Stimulated activated effector memory CD8-positive, alpha-beta T cell treated with anti-CD3 and anti-CD28 coated beads, Interleukin-12 subunit alpha, Interleukin-12 subunit beta, amount 100 ng/mL, for 72 hours (primary cell): ENCODE measurements around the gene ACER2.

Experiments used
- ATAC-seq: fragments of 150-1000 bp; cut with Tn5 transposase; 2 replicates; pipeline ENCODE4 v1.10.0; 2021
- DNase-seq, 2 donors: peaks; one replicate each; pipeline ENCODE4 v3.0.0; 2021 to 2022; ENCODE audit warnings: low spot score in 2 of 2
- H3K27ac Mint-ChIP-seq: one replicate; pipeline ENCODE4 v1.8.0; 2022; ENCODE audit warnings: mild to moderate bottlenecking, mixed read lengths
- H3K36me3 Mint-ChIP-seq: one replicate; pipeline ENCODE4 v1.8.0; 2022; ENCODE audit warnings: mild to moderate bottlenecking, mixed read lengths
- H3K4me1 Mint-ChIP-seq: one replicate; pipeline ENCODE4 v1.8.0; 2022; ENCODE audit warnings: mixed read lengths
- H3K4me3 Mint-ChIP-seq: one replicate; pipeline ENCODE4 v1.8.0; 2022; ENCODE audit warnings: mild to moderate bottlenecking, mixed read lengths
- H3K9me3 Mint-ChIP-seq: one replicate; pipeline ENCODE4 v1.8.0; 2022; ENCODE audit warnings: mixed read lengths

The ACER2 gene

GRCh38 chr9:19481121-19481870, 72.5 kb downstream of the ACER2 start:
- Mint-ChIP-seq H3K4me1 (no peaks in the 10 kb centered on the region), H3K4me3 (no peak overlapping the region), H3K9me3 (no peaks in the 10 kb centered on the region), H3K36me3 (no peaks in the 10 kb centered on the region), H3K27ac (no peak overlapping the region)
- DNase-seq (no peak), ATAC-seq (no peak)

GRCh38 chr9:19481971-19482404, 73.2 kb downstream of the ACER2 start:
- Mint-ChIP-seq H3K4me3 (no peak overlapping the region), H3K27ac (no peak overlapping the region), H3K36me3 (no peaks in the 10 kb centered on the region), H3K9me3 (no peaks in the 10 kb centered on the region), H3K4me1 (no peaks in the 10 kb centered on the region)
- no peak for DNase-seq
- no peak for ATAC-seq

- no peaks in the 10 kb centered on the region for H3K4me1 Mint-ChIP-seq
- no peak overlapping the region for H3K4me3 Mint-ChIP-seq
- H3K36me3 Mint-ChIP-seq, result no peaks in the 10 kb centered on the region
- DNase-seq (no peak), ATAC-seq (no peak)
- H3K9me3 Mint-ChIP-seq, result no peaks in the 10 kb centered on the region
- no peak overlapping the region for H3K27ac Mint-ChIP-seq
Observed at GRCh38 chr9:19484699-19485098, 75.9 kb downstream of the ACER2 start.

GRCh38 chr9:19485193-19485592, 76.4 kb downstream of the ACER2 start:
- H3K36me3 Mint-ChIP-seq, result no peaks in the 10 kb centered on the region
- H3K4me3 Mint-ChIP-seq, result no peak overlapping the region
- no peaks in the 10 kb centered on the region for H3K4me1 Mint-ChIP-seq
- H3K9me3 Mint-ChIP-seq, result no peaks in the 10 kb centered on the region
- ATAC-seq (no peak), DNase-seq (no peak)
- no peak overlapping the region for H3K27ac Mint-ChIP-seq

- no peaks in the 10 kb centered on the region for H3K4me1 Mint-ChIP-seq
- no peak for DNase-seq
- no peaks in the 10 kb centered on the region for H3K9me3 Mint-ChIP-seq
- no peaks in the 10 kb centered on the region for H3K36me3 Mint-ChIP-seq
- H3K27ac Mint-ChIP-seq, result no peak overlapping the region
- H3K4me3 Mint-ChIP-seq, result no peak overlapping the region
- ATAC-seq, result no peak
Observed at GRCh38 chr9:19486803-19487202, 78.0 kb downstream of the ACER2 start.

GRCh38 chr9:19488721-19489120, 79.9 kb downstream of the ACER2 start:
- no peak overlapping the region for H3K27ac Mint-ChIP-seq
- DNase-seq, result no peak
- no peak for ATAC-seq
- H3K36me3 Mint-ChIP-seq, result no peaks in the 10 kb centered on the region
- no peak overlapping the region for H3K4me3 Mint-ChIP-seq
- H3K4me1 Mint-ChIP-seq, result peaks cover 13% of the 10 kb centered on the region
- no peaks in the 10 kb centered on the region for H3K9me3 Mint-ChIP-seq

- no peak overlapping the region for H3K27ac Mint-ChIP-seq
- ATAC-seq (no peak), DNase-seq (no peak)
- peaks cover 17% of the 10 kb centered on the region for H3K4me1 Mint-ChIP-seq
- H3K9me3 Mint-ChIP-seq, result no peaks in the 10 kb centered on the region
- H3K36me3 Mint-ChIP-seq, result no peaks in the 10 kb centered on the region
- H3K4me3 Mint-ChIP-seq, result no peak overlapping the region
Observed at GRCh38 chr9:19490269-19490668, 81.5 kb downstream of the ACER2 start.

GRCh38 chr9:19490828-19491227, 82.0 kb downstream of the ACER2 start:
- DNase-seq (no peak), ATAC-seq (no peak)
- Mint-ChIP-seq H3K27ac (no peak overlapping the region), H3K4me3 (no peak overlapping the region), H3K4me1 (peaks cover 17% of the 10 kb centered on the region), H3K9me3 (no peaks in the 10 kb centered on the region), H3K36me3 (no peaks in the 10 kb centered on the region)

GRCh38 chr9:19492775-19493173, 84.0 kb downstream of the ACER2 start:
- H3K4me1 Mint-ChIP-seq, result peaks cover 17% of the 10 kb centered on the region
- H3K27ac Mint-ChIP-seq, result no peak overlapping the region
- no peak for DNase-seq
- peak overlapping the region; percentile 55 for H3K4me3 Mint-ChIP-seq
- no peaks in the 10 kb centered on the region for H3K9me3 Mint-ChIP-seq
- no peaks in the 10 kb centered on the region for H3K36me3 Mint-ChIP-seq
- ATAC-seq, result no peak

- ATAC-seq (peak; percentile 57), DNase-seq (peak; percentile 20 to 72)
- peak overlapping the region; percentile 55 for H3K4me3 Mint-ChIP-seq
- peaks cover 17% of the 10 kb centered on the region for H3K4me1 Mint-ChIP-seq
- H3K9me3 Mint-ChIP-seq, result no peaks in the 10 kb centered on the region
- H3K27ac Mint-ChIP-seq, result no peak overlapping the region
- no peaks in the 10 kb centered on the region for H3K36me3 Mint-ChIP-seq
Observed at GRCh38 chr9:19493174-19493811, 84.5 kb downstream of the ACER2 start.

- Mint-ChIP-seq H3K27ac (no peak overlapping the region), H3K4me1 (peaks cover 17% of the 10 kb centered on the region), H3K4me3 (peak overlapping the region; percentile 55)
Observed at GRCh38 chr9:19493876-19494275, 85.1 kb downstream of the ACER2 start.

GRCh38 chr9:19495186-19496028, 86.6 kb downstream of the ACER2 start:
- no peaks in the 10 kb centered on the region for H3K36me3 Mint-ChIP-seq
- H3K27ac Mint-ChIP-seq, result no peak overlapping the region
- no peak for DNase-seq
- no peak for ATAC-seq
- H3K4me3 Mint-ChIP-seq, result no peak overlapping the region
- no peaks in the 10 kb centered on the region for H3K9me3 Mint-ChIP-seq
- H3K4me1 Mint-ChIP-seq, result peaks cover 17% of the 10 kb centered on the region

More at GRCh38 chr9:19493876-19494275, 85.1 kb downstream of the ACER2 start:
- no peak for ATAC-seq
- DNase-seq, result no peak
- Mint-ChIP-seq H3K36me3 (no peaks in the 10 kb centered on the region), H3K9me3 (no peaks in the 10 kb centered on the region)

- H3K4me1 Mint-ChIP-seq, result peaks cover 17% of the 10 kb centered on the region
- H3K4me3 Mint-ChIP-seq, result no peak overlapping the region
- no peak for ATAC-seq
- no peak for DNase-seq
- H3K9me3 Mint-ChIP-seq, result no peaks in the 10 kb centered on the region
- H3K27ac Mint-ChIP-seq, result no peak overlapping the region
- no peaks in the 10 kb centered on the region for H3K36me3 Mint-ChIP-seq
Observed at GRCh38 chr9:19496321-19497050, 87.7 kb downstream of the ACER2 start.

- Mint-ChIP-seq H3K4me3 (no peak overlapping the region), H3K36me3 (no peaks in the 10 kb centered on the region), H3K4me1 (peaks cover 17% of the 10 kb centered on the region), H3K9me3 (no peaks in the 10 kb centered on the region), H3K27ac (no peak overlapping the region)
- DNase-seq, result no peak
- no peak for ATAC-seq
Observed at GRCh38 chr9:19497276-19497675, 88.5 kb downstream of the ACER2 start.

GRCh38 chr9:19498015-19498414, 89.2 kb downstream of the ACER2 start:
- H3K36me3 Mint-ChIP-seq, result no peaks in the 10 kb centered on the region
- peaks cover 11% of the 10 kb centered on the region for H3K4me1 Mint-ChIP-seq
- no peak overlapping the region for H3K27ac Mint-ChIP-seq
- ATAC-seq (no peak), DNase-seq (no peak)
- no peaks in the 10 kb centered on the region for H3K9me3 Mint-ChIP-seq
- no peak overlapping the region for H3K4me3 Mint-ChIP-seq
